ENCODE data around the gene LCNL1.

LCNL1 gene

DNA sequence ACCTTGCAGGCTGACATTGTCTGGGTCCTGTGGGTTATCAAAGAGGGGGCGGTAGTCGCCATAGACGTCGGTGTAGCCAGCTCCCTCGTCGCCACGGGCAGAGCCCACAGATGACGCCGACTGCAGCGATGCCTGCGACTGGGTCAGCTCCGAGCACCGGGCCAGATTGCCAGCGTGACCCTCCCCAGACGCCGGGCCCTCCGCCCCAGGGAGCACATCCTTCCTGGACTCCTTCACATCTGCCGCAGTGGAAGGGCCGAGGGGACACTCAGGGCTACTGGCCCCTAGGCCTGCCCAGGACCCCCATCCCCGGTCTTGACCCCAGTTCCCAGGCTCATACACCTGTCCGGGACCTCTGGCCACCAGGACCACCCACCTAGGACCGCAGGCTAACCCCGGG is 31.4 kb downstream of the LCNL1 start:
- H3K9me3 Mint-ChIP-seq, result no peaks in the 10 kb centered on the region
- ATAC-seq, result no peak
- H3K36me3 Mint-ChIP-seq, result peaks cover 8% of the 10 kb centered on the region
- H3K27me3 Mint-ChIP-seq, result no peaks in the 10 kb centered on the region
- no peak overlapping the region for H3K27ac Mint-ChIP-seq
- H3K4me3 Mint-ChIP-seq, result no peak overlapping the region
- H3K4me1 Mint-ChIP-seq, result no peaks in the 10 kb centered on the region

DNA sequence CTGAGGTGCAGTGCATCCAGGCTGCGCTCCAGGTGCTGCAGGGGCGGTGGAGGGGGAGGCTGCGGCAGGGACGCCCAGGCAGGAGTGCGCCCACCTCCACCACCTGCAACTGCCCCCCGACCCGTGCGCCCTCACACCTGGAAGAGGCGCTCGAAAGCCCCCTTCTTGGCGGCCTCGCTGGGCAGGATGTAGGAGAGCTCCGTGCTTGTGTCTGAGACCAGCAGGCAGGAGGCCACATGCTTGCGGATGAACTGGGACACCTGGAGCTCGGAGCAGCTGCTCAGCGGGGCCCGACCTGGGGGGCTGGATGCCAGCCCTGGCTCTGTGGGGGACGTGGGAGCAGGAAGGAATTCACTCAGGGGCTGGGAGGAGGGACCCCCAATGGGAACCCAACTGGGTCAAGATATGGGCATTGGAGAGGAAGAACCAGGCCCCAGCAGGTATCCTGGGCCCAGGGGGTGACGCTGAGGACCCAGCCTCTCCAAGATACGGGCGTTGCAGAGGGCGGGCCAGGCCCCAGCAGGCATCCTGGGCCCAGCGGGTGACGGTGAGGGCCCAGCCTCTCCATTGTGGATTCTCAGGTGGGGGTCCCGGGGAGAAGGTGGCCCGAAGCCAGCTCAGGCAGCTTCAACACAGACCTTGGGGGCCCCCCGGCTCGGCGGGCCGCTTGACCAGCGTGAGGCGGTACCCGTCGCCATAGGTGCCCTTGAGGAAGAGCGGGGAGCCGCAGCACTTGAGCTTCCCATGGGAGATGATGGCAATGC is 32.2 kb downstream of the LCNL1 start:
- no peaks in the 10 kb centered on the region for H3K27me3 Mint-ChIP-seq
- no peak overlapping the region for H3K27ac Mint-ChIP-seq
- no peaks in the 10 kb centered on the region for H3K9me3 Mint-ChIP-seq
- no peaks in the 10 kb centered on the region for H3K4me1 Mint-ChIP-seq
- no peak for ATAC-seq
- H3K4me3 Mint-ChIP-seq, result no peak overlapping the region
- peaks cover 8% of the 10 kb centered on the region for H3K36me3 Mint-ChIP-seq

DNA sequence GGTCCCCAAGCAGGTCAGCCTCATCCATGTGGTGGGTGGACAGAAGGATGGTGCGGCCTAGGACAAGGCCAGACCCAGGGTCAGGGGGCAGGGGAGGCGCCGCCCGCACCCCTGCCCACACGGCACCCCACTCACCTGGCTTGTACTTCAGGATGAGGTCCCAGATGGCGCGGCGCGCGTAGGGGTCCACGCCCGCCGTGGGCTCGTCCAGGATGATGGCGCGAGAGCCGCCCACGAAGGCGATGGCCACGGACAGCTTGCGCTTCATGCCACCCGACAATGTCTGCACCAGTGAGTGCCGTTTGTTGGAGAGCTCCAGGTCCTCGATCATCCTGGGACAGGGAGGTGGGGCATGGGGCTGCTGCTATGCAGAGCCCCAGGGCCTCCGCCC is 32.7 kb downstream of the LCNL1 start:
- no peak for ATAC-seq
- H3K9me3 Mint-ChIP-seq, result no peaks in the 10 kb centered on the region
- no peak overlapping the region for H3K27ac Mint-ChIP-seq
- H3K4me1 Mint-ChIP-seq, result no peaks in the 10 kb centered on the region
- no peaks in the 10 kb centered on the region for H3K27me3 Mint-ChIP-seq
- H3K4me3 Mint-ChIP-seq, result no peak overlapping the region
- H3K36me3 Mint-ChIP-seq, result peaks cover 8% of the 10 kb centered on the region

DNA sequence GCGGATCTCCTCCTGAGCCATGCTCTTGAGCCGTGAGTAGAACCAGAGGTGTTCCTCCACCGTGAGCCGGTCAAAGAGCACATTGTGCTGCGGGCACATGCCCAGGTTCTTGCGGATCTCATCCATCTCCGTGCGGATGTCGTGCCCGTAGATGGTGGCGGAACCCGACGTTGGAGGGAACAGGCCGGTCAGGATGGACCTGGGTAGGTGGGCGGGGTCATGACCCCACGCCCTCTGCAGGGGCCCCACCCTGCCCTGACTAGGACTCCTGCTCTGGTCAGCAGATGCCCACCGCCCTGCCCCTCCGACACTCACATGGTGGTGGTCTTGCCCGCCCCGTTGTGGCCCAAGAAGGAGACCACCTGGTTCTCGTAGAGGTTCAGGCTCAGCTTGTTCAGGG is 33.2 kb downstream of the LCNL1 start:
- H3K27me3 Mint-ChIP-seq, result no peaks in the 10 kb centered on the region
- ATAC-seq, result no peak
- H3K27ac Mint-ChIP-seq, result no peak overlapping the region
- H3K9me3 Mint-ChIP-seq, result no peaks in the 10 kb centered on the region
- no peak overlapping the region for H3K4me3 Mint-ChIP-seq
- no peaks in the 10 kb centered on the region for H3K4me1 Mint-ChIP-seq
- peaks cover 8% of the 10 kb centered on the region for H3K36me3 Mint-ChIP-seq

DNA sequence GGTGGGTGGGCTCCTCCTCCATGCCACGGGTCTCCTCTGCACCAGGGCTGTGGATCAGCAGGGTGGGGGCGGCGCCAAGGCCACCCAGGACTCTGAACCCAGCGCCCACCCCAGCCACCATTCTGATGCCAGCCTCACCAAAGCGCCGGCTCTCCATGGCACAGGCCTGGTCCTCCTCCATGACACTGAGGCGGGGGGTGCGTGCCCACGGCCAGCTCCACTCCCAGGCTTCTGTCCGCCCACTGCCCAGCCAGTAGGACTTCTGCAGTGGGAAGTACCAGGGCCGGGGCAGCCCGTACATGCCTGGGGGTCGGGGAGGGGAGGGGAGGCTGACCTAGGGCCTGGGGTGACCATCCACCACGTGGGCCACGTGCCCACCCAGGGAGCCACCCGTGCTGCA is 33.6 kb downstream of the LCNL1 start:
- H3K36me3 Mint-ChIP-seq, result peaks cover 3% of the 10 kb centered on the region
- H3K4me1 Mint-ChIP-seq, result no peaks in the 10 kb centered on the region
- no peaks in the 10 kb centered on the region for H3K27me3 Mint-ChIP-seq
- no peaks in the 10 kb centered on the region for H3K9me3 Mint-ChIP-seq
- no peak for ATAC-seq
- H3K27ac Mint-ChIP-seq, result no peak overlapping the region
- H3K4me3 Mint-ChIP-seq, result no peak overlapping the region

DNA sequence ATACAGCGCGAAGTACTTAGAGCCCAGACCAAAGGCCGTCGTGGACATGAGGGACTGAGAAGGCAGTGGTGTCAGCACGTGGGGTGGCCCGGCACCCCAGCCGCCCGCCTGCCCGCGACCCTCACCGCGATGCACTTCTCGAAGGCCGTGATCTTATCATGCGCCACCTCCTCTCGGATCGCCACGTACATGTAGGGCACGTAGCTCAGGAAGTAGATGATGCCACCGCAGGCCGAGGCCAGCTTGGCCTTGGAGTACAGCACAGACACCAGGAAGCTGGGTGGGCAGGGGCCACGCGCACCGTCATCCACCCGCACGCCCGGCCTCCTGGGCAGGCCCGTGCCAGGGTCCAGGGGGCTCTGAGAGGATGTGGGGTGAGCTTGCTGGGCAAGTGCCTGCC is 34.3 kb downstream of the LCNL1 start:
- ATAC-seq, result no peak
- no peaks in the 10 kb centered on the region for H3K4me1 Mint-ChIP-seq
- no peak overlapping the region for H3K4me3 Mint-ChIP-seq
- no peaks in the 10 kb centered on the region for H3K27me3 Mint-ChIP-seq
- peaks cover 4% of the 10 kb centered on the region for H3K9me3 Mint-ChIP-seq
- H3K27ac Mint-ChIP-seq, result no peak overlapping the region
- no peaks in the 10 kb centered on the region for H3K36me3 Mint-ChIP-seq

DNA sequence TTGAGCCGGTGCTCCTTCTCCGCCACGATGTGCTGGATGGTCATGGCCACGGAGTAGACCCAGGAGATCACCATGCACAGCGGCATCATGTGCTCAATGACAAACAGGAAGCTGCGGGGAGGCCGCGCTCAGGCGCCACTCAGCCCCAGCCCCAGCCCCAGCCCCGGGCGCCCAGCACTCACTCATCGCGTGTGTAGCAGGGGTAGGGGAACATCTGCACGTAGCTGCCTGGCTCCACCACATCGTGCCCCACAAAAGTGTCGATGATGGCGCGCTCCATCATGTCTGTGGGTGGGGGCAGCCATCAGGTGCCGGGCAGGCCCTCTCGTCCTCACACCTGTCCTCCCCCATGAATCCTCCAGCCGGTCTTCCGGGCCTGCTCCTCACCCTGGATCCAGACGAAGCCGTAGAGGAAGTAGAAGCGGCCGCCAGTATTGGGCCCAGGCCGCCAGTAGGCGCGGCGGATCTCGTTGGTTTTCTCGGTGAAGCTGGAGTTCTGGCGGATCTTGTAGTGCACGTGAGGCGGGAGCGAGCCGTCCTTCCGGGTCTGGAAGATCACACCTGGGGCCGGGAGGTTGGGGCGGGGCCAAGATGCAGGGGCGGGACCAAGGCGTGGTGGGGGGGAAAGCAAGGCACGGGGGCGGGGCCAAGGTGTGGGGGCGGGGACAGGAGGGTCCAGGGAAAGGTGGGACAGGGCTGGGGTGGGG is 35.2 kb downstream of the LCNL1 start:
- H3K36me3 Mint-ChIP-seq, result no peaks in the 10 kb centered on the region
- H3K27ac Mint-ChIP-seq, result no peak overlapping the region
- no peak for ATAC-seq
- peaks cover 5% of the 10 kb centered on the region for H3K9me3 Mint-ChIP-seq
- H3K4me3 Mint-ChIP-seq, result no peak overlapping the region
- H3K4me1 Mint-ChIP-seq, result no peaks in the 10 kb centered on the region
- H3K27me3 Mint-ChIP-seq, result no peaks in the 10 kb centered on the region

DNA sequence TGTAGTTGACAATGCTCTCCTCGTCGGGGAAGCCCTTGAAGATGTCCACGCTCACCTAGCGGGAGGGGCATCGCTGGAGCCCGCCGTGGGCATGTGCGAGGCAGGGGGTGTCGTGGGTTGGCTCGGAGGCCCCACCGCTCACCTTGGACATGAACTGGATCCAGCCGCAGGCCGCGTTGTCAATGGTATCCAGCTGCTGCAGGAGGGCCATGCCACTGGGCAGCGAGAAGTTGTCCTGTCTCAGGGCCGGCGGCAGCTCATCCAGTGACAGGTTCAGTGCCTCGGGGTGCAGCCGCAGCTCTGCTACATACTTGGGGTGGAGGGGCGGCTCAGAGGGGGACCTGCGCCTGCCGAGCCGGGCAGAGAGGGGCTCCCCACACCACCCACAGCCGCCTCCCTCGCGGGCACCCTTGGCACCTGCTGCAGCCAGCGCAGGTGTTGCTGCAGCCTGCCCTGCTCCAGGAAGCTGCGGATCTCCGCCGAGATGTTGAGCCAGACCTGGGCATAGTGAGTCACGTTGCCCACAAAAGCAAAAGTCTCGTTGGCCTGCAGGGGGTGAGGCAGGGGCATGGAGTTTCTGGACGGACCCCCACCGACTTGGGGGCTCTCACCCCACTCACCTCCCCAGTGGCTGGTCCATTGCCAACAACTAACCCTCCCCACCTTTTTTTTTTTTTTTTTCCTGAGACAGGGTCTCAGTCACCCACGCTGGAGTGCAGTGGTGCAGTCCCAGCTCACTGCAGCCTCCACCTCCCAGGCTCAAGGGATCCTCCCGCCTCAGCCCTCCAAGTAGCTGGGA is 36.2 kb downstream of the LCNL1 start:
- Mint-ChIP-seq H3K36me3 (no peaks in the 10 kb centered on the region), H3K4me1 (no peaks in the 10 kb centered on the region), H3K27me3 (no peaks in the 10 kb centered on the region)

DNA sequence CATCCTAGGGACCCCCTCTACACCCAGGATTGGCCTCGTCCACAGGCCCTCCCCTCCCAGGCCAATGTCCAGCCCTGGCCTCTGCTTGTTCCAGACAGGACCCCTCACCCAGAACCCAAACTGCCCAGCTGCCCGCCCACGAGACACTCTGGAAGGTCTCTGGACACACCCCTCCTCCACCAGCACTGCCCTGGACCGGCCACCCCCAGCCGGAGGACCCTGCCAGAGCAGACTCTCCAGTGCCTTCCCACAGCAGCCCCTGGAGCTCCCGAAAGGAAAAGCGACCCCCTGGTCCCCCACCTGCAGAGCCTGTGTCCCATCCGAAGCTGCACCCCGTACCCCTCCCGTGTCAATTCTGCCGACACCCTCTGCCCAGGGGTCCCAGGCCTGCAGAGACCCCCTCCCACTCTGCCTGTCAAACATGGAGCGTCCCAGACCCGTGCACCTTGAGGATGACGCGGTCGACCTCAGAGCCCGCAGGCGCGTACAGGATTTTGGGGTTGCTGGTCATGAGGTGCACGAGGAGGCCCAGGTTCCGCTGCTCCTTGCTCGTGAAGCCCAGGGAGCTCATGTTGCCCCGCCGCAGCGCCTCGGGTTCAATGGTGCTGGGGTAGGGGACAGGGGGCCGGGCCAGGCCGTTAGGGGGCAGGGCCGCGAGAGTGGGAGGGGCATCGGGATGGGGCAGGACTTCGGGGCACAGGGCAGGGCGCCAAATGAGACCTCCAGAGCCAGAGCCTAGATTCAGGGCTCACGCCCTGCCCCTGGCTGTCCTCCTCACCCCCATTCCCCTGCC is 37.3 kb downstream of the LCNL1 start:
- Mint-ChIP-seq H3K27ac (no peak overlapping the region), H3K4me3 (no peak overlapping the region), H3K9me3 (peaks cover 5% of the 10 kb centered on the region), H3K36me3 (no peaks in the 10 kb centered on the region), H3K27me3 (no peaks in the 10 kb centered on the region), H3K4me1 (no peaks in the 10 kb centered on the region)
- no peak for ATAC-seq

More for the DNA sequence above, 36.2 kb downstream of the LCNL1 start:
- H3K4me3 Mint-ChIP-seq, result no peak overlapping the region
- no peak for ATAC-seq
- H3K27ac Mint-ChIP-seq, result no peak overlapping the region
- peaks cover 5% of the 10 kb centered on the region for H3K9me3 Mint-ChIP-seq

DNA sequence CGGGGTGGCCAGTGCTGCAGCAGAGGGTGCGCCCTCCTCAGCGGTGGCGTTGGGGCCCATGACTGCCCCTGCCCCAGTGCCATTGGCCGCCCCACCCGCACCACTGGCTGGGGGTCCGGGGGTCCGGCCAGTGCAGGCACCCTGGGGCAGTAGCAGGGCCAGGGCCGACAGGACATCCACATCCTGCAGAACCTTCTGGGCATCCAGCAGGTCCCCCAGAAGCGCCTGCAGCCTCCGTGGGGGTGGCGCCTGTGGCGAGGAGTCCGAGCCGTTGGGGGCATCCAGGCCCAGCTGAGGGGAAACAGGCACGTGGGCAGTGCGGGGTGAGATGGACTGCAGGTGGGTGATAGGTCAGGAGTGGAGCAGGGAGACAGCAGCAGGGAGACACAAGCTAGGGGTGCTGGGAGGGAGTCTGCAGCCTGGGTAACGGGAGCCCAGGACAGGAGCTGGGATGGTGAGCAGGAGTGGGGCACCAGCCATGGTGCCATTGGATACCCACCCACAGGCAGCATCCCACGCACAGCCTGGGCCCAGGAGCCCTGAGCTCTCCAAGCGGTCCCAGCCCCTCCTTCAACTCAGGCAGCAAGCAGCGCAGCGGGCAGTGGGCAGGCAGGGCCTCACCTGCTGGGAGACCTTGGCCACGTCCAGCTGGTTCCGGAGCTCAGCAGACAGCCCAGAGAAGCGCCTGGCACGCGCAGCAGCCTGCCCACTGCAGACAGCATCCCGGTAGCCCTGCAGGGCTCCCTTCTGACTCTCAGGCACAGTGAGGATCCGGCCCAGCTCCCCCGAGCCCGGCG is 38.2 kb downstream of the LCNL1 start:
- no peak overlapping the region for H3K27ac Mint-ChIP-seq
- no peaks in the 10 kb centered on the region for H3K36me3 Mint-ChIP-seq
- H3K27me3 Mint-ChIP-seq, result no peaks in the 10 kb centered on the region
- peaks cover 7% of the 10 kb centered on the region for H3K4me1 Mint-ChIP-seq
- H3K4me3 Mint-ChIP-seq, result no peak overlapping the region
- H3K9me3 Mint-ChIP-seq, result peaks cover 5% of the 10 kb centered on the region
- no peak for ATAC-seq

DNA sequence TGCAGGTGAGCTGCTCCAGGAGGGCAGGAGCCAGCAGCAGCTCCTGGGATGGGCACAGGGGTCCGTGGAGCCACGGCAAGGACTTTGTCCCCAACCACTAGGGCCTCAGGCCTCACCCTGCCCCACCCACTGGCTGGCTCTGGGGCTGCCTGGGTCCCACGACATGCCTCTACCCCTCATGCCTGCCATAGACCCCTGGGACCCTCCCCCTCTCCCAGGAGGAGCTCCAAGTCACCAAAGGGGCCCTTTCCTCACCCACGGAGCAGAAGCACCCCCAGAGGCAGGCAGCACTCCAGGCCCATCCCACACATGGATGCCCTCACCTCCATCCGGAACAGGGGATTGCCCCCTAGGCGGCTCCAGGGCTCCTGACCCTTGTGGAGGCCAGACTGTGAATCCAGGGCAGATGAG is 38.8 kb downstream of the LCNL1 start:
- ATAC-seq, result no peak
- peaks cover 13% of the 10 kb centered on the region for H3K4me1 Mint-ChIP-seq

DNA sequence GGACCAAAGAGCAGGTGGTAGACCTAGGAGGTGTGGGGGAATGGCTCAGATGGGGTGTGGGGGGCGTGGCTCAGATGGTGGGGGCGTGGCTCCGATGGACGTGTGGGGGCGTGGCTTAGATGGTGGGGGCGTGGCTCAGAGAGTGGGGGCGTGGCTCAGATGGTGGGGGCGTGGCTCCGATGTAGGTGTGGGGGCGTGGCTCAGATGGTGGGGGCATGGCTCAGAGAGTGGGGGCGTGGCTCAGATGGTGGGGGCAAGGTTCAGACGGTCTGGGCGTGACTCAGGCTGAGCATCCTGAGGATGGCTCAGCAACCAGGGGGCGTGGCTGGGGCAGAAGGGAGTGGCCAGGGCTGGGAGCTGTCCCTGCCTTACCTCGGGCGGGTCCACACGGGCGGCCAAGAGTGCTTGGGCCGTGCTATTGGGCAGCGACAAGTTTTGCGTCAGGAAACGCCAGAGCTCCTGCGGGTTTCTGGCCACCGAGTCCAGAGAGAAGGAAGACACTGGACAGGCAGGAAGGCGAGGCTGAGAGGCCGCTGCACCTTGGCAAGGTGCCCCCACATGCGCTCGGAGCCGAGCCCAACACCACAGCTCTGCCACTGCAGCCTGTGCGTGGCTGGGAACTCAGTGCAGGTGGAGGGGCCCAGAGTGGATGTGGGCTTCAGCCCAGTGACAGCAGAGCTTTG is 39.3 kb downstream of the LCNL1 start:
- H3K27ac Mint-ChIP-seq, result no peak overlapping the region
- H3K4me1 Mint-ChIP-seq, result peaks cover 19% of the 10 kb centered on the region
- no peaks in the 10 kb centered on the region for H3K36me3 Mint-ChIP-seq
- H3K4me3 Mint-ChIP-seq, result no peak overlapping the region
- ATAC-seq, result peak; percentile 26
- H3K27me3 Mint-ChIP-seq, result no peaks in the 10 kb centered on the region
- peaks cover 5% of the 10 kb centered on the region for H3K9me3 Mint-ChIP-seq

More for the DNA sequence above, 38.8 kb downstream of the LCNL1 start:
- no peaks in the 10 kb centered on the region for H3K36me3 Mint-ChIP-seq
- no peaks in the 10 kb centered on the region for H3K27me3 Mint-ChIP-seq
- H3K4me3 Mint-ChIP-seq, result no peak overlapping the region
- no peak overlapping the region for H3K27ac Mint-ChIP-seq
- H3K9me3 Mint-ChIP-seq, result peaks cover 5% of the 10 kb centered on the region

DNA sequence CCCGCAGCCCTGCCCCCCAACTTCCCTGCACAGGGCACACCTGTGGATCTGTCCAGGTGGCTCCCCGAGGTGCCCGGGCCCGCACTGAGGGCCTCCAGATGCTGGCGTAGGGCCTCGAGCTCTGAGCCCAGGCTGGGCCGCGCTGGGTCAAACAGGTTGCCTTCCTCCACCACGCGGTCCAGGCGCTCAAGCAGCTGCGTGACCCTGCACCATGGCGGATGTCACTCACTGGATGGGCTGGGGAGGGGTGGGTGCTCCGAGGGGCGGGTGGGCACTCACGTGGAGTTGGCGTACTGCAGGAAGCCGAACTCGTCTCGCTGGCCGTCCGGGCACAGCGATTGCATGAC is 39.8 kb downstream of the LCNL1 start:
- Mint-ChIP-seq H3K36me3 (no peaks in the 10 kb centered on the region), H3K27me3 (no peaks in the 10 kb centered on the region), H3K9me3 (peaks cover 5% of the 10 kb centered on the region), H3K27ac (no peak overlapping the region), H3K4me1 (peaks cover 22% of the 10 kb centered on the region), H3K4me3 (no peak overlapping the region)
- ATAC-seq, result no peak

DNA sequence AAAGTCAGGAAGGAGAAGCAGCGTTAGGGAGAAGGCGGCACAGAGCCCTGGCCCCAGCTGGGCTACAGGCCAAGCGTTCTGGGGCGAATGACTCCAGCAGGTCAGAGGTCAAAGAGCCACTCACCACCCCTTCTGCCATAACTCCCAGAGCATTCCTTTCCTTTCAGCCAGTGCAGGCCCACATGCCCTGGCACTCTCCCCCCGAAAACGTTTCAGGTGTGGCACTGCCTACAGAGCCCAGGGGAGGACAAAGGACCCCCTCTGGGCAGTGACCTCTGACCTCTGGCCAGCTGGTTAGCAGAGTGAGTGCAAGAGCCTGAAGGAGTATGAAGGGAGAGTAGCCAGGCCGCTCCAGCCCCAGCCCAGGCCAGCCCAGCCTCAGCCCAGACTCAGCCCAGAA is 40.4 kb downstream of the LCNL1 start:
- no peak for ATAC-seq
- no peak overlapping the region for H3K4me3 Mint-ChIP-seq
- no peaks in the 10 kb centered on the region for H3K27me3 Mint-ChIP-seq
- H3K4me1 Mint-ChIP-seq, result peaks cover 22% of the 10 kb centered on the region
- H3K9me3 Mint-ChIP-seq, result peaks cover 5% of the 10 kb centered on the region
- no peak overlapping the region for H3K27ac Mint-ChIP-seq
- H3K36me3 Mint-ChIP-seq, result no peaks in the 10 kb centered on the region

All from stimulated activated memory B cell treated with anti-CD40 and anti-IgM and Interleukin-4, amounts not matched to agents 10 μg/mL and 1 μg/mL and 100 μg/mL, for 72 hours (primary cell).